ENCODE results near the gene ACSL1. TPM values are rescaled to one million over a fixed set of nuclear protein-coding genes. Genes with fewer than 3 reads are reported as not detected.
"Not testable (repeated sequence)": the region's sequence is repeated elsewhere in the genome, so short reads cannot be mapped to it uniquely, and the experiment has no call there.

Gene ACSL1
- total RNA-seq, 4 donors from 2014 or later: 27.3 to 98.4 (median 70.1) TPM

DNA sequence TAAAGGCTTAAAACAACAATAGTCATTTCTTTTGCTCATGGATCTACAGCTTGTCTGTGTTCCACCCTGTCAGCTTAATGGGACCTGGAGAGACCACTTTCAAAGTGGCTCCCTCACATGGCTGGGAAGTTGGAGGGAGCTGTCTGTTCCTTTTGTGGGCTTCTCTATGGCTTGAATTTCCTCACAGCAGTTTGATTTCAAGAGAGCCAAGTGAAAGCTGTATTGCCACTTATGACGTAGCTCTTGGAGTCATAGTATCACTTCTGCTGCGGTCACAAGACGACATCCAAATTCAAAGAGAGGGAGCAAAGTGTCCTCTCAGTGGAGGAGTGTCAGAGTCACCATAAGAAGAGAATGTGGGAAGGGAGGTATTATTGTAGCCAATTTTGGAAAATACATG lies 22.7 kb upstream of the ACSL1 start:
- H3K9me3 ChIP-seq: no peaks in the 10 kb centered on the region
- no peaks in the 10 kb centered on the region for H3K4me1 ChIP-seq
- DNase-seq: no peak
- no peaks in the 10 kb centered on the region for H3K36me3 ChIP-seq
- intact Hi-C loops (cut with DNase I; ENCODE audit: low total_unique reads): no loop called here
- H3K27me3 ChIP-seq: no peaks in the 10 kb centered on the region
- TF ChIP-seq POLR2A (IDR thresholded peaks at IDR 0.05): no peak
- TF ChIP-seq, protein P1, sequence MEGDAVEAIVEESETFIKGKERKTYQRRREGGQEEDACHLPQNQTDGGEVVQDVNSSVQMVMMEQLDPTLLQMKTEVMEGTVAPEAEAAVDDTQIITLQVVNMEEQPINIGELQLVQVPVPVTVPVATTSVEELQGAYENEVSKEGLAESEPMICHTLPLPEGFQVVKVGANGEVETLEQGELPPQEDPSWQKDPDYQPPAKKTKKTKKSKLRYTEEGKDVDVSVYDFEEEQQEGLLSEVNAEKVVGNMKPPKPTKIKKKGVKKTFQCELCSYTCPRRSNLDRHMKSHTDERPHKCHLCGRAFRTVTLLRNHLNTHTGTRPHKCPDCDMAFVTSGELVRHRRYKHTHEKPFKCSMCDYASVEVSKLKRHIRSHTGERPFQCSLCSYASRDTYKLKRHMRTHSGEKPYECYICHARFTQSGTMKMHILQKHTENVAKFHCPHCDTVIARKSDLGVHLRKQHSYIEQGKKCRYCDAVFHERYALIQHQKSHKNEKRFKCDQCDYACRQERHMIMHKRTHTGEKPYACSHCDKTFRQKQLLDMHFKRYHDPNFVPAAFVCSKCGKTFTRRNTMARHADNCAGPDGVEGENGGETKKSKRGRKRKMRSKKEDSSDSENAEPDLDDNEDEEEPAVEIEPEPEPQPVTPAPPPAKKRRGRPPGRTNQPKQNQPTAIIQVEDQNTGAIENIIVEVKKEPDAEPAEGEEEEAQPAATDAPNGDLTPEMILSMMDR (IDR thresholded peaks at IDR 0.05): no peak
- no peak overlapping the region for H3K4me3 ChIP-seq
- no peak overlapping the region for H3K27ac ChIP-seq

DNA sequence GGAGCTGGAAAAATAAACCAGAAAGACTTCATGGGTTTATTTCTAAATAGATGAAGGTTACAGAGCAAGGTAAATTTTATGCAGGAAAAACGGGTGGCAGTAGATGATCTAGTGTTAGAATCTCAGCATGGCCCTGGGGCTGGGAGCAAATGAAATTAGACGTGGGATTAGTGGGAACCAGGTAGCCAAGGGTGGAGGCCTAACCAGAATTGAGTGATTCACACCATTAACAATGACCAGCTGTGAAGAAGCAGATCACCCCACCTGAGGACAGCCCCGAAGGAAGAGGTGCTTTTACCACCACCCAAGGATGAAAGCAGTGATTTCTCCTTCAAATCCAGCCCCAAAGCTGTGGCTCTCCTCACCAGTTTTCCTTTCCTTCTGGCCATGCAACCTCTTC lies 20.8 kb upstream of the ACSL1 start:
- H3K36me3 ChIP-seq: no peaks in the 10 kb centered on the region
- H3K4me3 ChIP-seq: no peak overlapping the region
- H3K9me3 ChIP-seq: no peaks in the 10 kb centered on the region
- H3K27me3 ChIP-seq: no peaks in the 10 kb centered on the region
- DNase-seq: no peak
- H3K27ac ChIP-seq: no peak overlapping the region
- intact Hi-C loops (cut with DNase I; ENCODE audit: low total_unique reads): no loop called here
- TF ChIP-seq, protein P1 (IDR thresholded peaks at IDR 0.05): no peak
- TF ChIP-seq POLR2A (IDR thresholded peaks at IDR 0.05): no peak
- no peaks in the 10 kb centered on the region for H3K4me1 ChIP-seq

DNA sequence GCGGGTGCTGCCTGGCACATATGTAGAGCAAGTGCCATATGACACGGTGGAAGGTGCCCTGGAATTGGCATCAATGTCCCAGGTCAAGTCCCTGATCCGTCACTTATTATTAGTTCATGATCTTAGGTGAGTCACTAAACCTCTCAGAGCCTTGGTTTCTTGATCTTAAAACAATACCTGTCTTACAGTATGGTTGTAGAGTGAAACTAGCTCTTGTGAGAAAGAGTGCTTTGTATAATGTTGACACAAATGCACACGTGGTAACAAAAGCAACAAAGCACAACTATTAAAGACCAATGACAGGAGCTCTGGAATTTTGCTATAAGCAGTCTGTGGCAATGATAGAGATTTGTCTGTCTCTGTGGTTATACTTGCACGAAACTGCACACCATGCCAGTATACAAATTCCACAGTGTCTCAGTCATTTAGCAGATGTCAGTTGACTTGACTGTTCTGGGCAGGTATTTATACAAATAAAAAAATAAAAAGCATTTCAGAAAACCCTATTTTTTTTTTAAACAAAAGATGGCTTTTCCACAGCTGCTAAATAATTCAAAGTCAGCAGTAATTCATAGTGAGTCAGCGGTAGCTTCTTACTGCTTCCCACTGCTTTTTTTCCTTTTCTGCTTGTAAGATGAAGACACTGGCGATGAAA lies 19.7 kb upstream of the ACSL1 start:
- Histone ChIP-seq H3K4me1 (no peaks in the 10 kb centered on the region), H3K36me3 (no peaks in the 10 kb centered on the region), H3K27ac (no peak overlapping the region), H3K9me3 (no peaks in the 10 kb centered on the region), H3K27me3 (no peaks in the 10 kb centered on the region), H3K4me3 (no peak overlapping the region)
- intact Hi-C loops (cut with DNase I; ENCODE audit: low total_unique reads): no loop called here
- DNase-seq: no peak
- TF ChIP-seq, protein P1 (IDR thresholded peaks at IDR 0.05): no peak
- TF ChIP-seq POLR2A (IDR thresholded peaks at IDR 0.05): no peak

DNA sequence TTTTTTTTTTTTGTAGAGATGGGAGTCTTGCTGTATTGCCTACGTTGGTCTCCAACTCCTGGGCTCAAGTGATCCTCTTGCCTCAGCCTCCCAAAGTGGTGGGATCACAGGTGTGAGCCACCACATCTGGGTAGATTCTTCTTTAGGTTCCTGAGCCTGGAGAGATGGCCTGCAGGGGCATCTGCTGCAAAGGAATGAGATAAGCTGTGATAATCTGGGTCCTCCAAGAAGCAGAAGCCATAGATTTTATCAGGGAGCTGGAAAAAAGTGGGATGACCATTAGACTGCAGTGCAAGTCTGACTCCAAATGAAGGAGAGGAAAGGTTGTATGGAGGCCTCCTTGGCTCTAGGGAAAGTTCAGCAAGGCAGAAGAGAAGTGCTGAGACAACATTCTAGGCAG lies 19.0 kb upstream of the ACSL1 start:
- no peaks in the 10 kb centered on the region for H3K9me3 ChIP-seq
- DNase-seq: no peak
- no peak overlapping the region for H3K27ac ChIP-seq
- H3K4me3 ChIP-seq: no peak overlapping the region
- no peaks in the 10 kb centered on the region for H3K27me3 ChIP-seq
- intact Hi-C loops (cut with DNase I; ENCODE audit: low total_unique reads): no loop called here
- H3K4me1 ChIP-seq: no peaks in the 10 kb centered on the region
- H3K36me3 ChIP-seq: no peaks in the 10 kb centered on the region
- no peak for TF ChIP-seq POLR2A (IDR thresholded peaks at IDR 0.05)
- TF ChIP-seq, protein P1 (IDR thresholded peaks at IDR 0.05): no peak

DNA sequence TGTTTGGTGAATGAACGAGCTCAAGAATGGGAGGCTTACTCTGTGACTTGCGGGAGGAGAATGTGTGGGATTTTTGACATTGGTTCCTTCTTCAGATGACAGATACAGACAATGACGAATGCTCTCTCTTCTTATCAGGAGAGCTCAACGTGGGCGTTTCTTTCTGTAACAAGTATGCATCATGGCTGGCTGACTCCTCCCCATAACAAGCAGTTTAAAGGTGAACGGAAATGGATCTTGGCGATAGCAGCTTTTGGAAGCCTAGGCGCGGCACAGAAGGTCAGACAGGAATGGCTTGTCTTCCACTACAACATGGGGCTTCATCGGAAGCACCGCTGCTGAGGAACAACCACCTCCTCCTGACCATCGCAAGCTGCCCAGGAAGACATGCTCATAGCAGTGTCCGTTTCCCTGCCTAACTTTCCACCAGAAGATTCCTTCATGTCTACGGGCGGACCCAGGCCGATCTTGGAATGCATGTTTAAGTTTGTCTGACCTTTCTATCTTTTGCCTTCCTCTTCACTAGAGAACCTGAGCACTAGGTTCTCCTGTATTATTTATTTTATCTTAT lies 18.3 kb upstream of the ACSL1 start:
- H3K9me3 ChIP-seq: no peaks in the 10 kb centered on the region
- no peak for DNase-seq
- H3K4me3 ChIP-seq: no peak overlapping the region
- no peaks in the 10 kb centered on the region for H3K36me3 ChIP-seq
- TF ChIP-seq POLR2A (IDR thresholded peaks at IDR 0.05): no peak
- TF ChIP-seq, protein P1 (IDR thresholded peaks at IDR 0.05): no peak
- intact Hi-C loops (cut with DNase I; ENCODE audit: low total_unique reads): no loop called here
- no peaks in the 10 kb centered on the region for H3K4me1 ChIP-seq
- H3K27ac ChIP-seq: no peak overlapping the region
- no peaks in the 10 kb centered on the region for H3K27me3 ChIP-seq

DNA sequence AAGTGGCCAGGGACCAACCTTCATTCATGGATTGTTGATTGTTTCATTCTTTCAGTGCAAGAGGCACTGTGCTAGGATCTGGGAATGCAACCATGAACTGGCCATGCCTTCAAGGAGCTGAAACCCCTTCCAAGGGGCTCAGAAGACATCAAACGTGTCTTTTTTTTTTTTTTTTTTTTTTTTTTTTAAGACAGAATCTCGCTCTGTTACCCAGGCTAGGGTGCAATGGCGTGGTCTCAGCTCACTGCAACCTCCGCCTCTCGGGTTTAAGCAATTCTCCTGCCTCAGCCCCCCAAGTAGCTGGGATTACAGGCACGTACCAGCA lies 13.3 kb upstream of the ACSL1 start:
- H3K36me3 ChIP-seq; H3K27ac ChIP-seq; DNase-seq; H3K4me3 ChIP-seq; intact Hi-C loops (cut with DNase I; ENCODE audit: low total_unique reads); H3K4me1 ChIP-seq; H3K9me3 ChIP-seq; H3K27me3 ChIP-seq: not testable (repeated sequence)

Data from uterus (tissue), 4 donors.